Endodermal cell (in vitro differentiated cells): ENCODE measurements around the gene ADAMTS13. TPM values are rescaled to one million over a fixed set of nuclear protein-coding genes. Genes with fewer than 3 reads are reported as not detected.

Source experiments
- DNase-seq: peaks from one replicate; pipeline ENCODE4 v3.0.0-alpha.2; 2017
- H3K27ac ChIP-seq: 2 replicates; pipeline ENCODE4 v1.5.1; 2013; ENCODE audit warnings: mild to moderate bottlenecking, low read depth, low read length, moderate library complexity
- H3K27me3 ChIP-seq: 2 replicates; pipeline ENCODE4 v1.6.1; 2013; ENCODE audit warnings: mild to moderate bottlenecking, low read length, moderate library complexity; ENCODE audit not compliant: insufficient read depth, control insufficient read depth, poor library complexity, severe bottlenecking
- H3K36me3 ChIP-seq: 2 replicates; pipeline ENCODE4 v1.7.0; 2013; ENCODE audit warnings: mild to moderate bottlenecking, low read length, moderate library complexity; ENCODE audit not compliant: control insufficient read depth, insufficient read depth
- H3K4me1 ChIP-seq: one replicate; pipeline ENCODE4 v1.7.0; 2013; ENCODE audit warnings: low read length; ENCODE audit not compliant: control insufficient read depth, insufficient read depth
- H3K4me3 ChIP-seq: 2 replicates; pipeline ENCODE4 v1.5.1; 2013; ENCODE audit warnings: mild to moderate bottlenecking, low read length, moderate library complexity
- H3K9ac ChIP-seq: 2 replicates; pipeline ENCODE4 v1.6.1; 2013; ENCODE audit warnings: mild to moderate bottlenecking, low read length, moderate library complexity; ENCODE audit not compliant: poor library complexity, severe bottlenecking; ENCODE audit errors: extremely low read depth
- H3K9me3 ChIP-seq: 2 replicates; pipeline ENCODE4 v1.6.1; 2013; ENCODE audit warnings: mild to moderate bottlenecking, low read length, moderate library complexity; ENCODE audit not compliant: control insufficient read depth
- H3K27ac Mint-ChIP-seq: 2 replicates; pipeline ENCODE4 v1.8.0; 2020; ENCODE audit warnings: mixed read lengths
- H3K27me3 Mint-ChIP-seq: 2 replicates; pipeline ENCODE4 v1.8.0; 2021; ENCODE audit warnings: mild to moderate bottlenecking, mixed read lengths; ENCODE audit not compliant: insufficient read depth
- H3K36me3 Mint-ChIP-seq: 2 replicates; pipeline ENCODE4 v1.8.0; 2020; ENCODE audit warnings: low read depth, mixed read lengths
- H3K4me1 Mint-ChIP-seq: 2 replicates; pipeline ENCODE4 v1.8.0; 2020; ENCODE audit warnings: mixed read lengths
- H3K4me3 Mint-ChIP-seq: 2 replicates; pipeline ENCODE4 v1.8.0; 2020; ENCODE audit warnings: mild to moderate bottlenecking, moderate library complexity, mixed read lengths
- H3K9me3 Mint-ChIP-seq: 2 replicates; pipeline ENCODE4 v1.8.0; 2020; ENCODE audit warnings: mild to moderate bottlenecking, mixed read lengths
- CTCF ChIP-seq: fragments of 200-600 bp; sonication (generic); conservative IDR thresholded peaks from 2 replicates; pipeline ENCODE4 v1.5.0; 2021; ENCODE audit warnings: antibody characterized with exemption, mild to moderate bottlenecking
- WGBS, 2 experiments: methylation state at CpG; one replicate each; pipeline versions ENCODE4 v1.1.5 to v1.1.7; 2013; ENCODE audit warnings: missing lambda C conversion rate in 2 of 2, mixed read lengths in 1 of 2; ENCODE audit not compliant: insufficient coverage in 1 of 2, insufficient read length in 1 of 2; 5-methylcytosine and 5-hydroxymethylcytosine counted together
- total RNA-seq, 2 donors: library from RNA; stranded (reverse); fragmentation: NEBNext Ultra II Directional in 1 of 2; extraction: Animal tissue kit (Norgen Biotek cat#: 25700) in 1 of 2; gene quantifications; 2 replicates in 1 of 2; 3 replicates in 1 of 2; pipeline ENCODE4 v1.2.1, GENCODE V29; 2021

ADAMTS13 gene
- total RNA-seq, 2 donors from 2014 or later = 13.5 to 21.7 TPM

GRCh38 chr9:133393399-133393798 is 28.8 kb upstream of the ADAMTS13 start:
- H3K9me3 Mint-ChIP-seq = peaks cover 17% of the 10 kb centered on the region
- no peaks in the 10 kb centered on the region for H3K36me3 ChIP-seq
- H3K9me3 ChIP-seq = no peaks in the 10 kb centered on the region
- no peak overlapping the region for H3K4me3 ChIP-seq
- no peak overlapping the region for H3K9ac ChIP-seq
- no peaks in the 10 kb centered on the region for H3K36me3 Mint-ChIP-seq
- no peak overlapping the region for H3K27ac ChIP-seq
- WGBS, 2 experiments = 85 to 100% methylated on average over 3 of the region's 3 CpGs
- H3K27ac Mint-ChIP-seq = no peak overlapping the region
- H3K4me1 ChIP-seq = no peaks in the 10 kb centered on the region
- no peak for TF ChIP-seq CTCF
- no peak overlapping the region for H3K4me3 Mint-ChIP-seq
- no peaks in the 10 kb centered on the region for H3K27me3 ChIP-seq
- peaks cover 25% of the 10 kb centered on the region for H3K27me3 Mint-ChIP-seq
- H3K4me1 Mint-ChIP-seq = no peaks in the 10 kb centered on the region
- no peak for DNase-seq

- no peaks in the 10 kb centered on the region for H3K9me3 ChIP-seq
- Mint-ChIP-seq H3K9me3 (peaks cover 15% of the 10 kb centered on the region), H3K4me3 (no peak overlapping the region), H3K36me3 (no peaks in the 10 kb centered on the region), H3K27ac (no peak overlapping the region), H3K4me1 (no peaks in the 10 kb centered on the region), H3K27me3 (peaks cover 21% of the 10 kb centered on the region)
- DNase-seq = no peak
- H3K36me3 ChIP-seq = no peaks in the 10 kb centered on the region
- no peak overlapping the region for H3K9ac ChIP-seq
- no peak for TF ChIP-seq CTCF
- no peaks in the 10 kb centered on the region for H3K27me3 ChIP-seq
- H3K4me3 ChIP-seq = no peak overlapping the region
- no peaks in the 10 kb centered on the region for H3K4me1 ChIP-seq
- WGBS, 2 experiments = 60 to 74% methylated on average over 4 to 8 of the region's 8 CpGs
- H3K27ac ChIP-seq = no peak overlapping the region
These were observed 27.4 kb upstream of the ADAMTS13 start for GRCh38 chr9:133394687-133395271.

- WGBS, 2 experiments = 50 to 61% methylated on average over 8 to 14 of the region's 14 CpGs
- Mint-ChIP-seq H3K4me1 (no peaks in the 10 kb centered on the region), H3K27ac (no peak overlapping the region), H3K4me3 (no peak overlapping the region), H3K36me3 (no peaks in the 10 kb centered on the region), H3K27me3 (peaks cover 14% of the 10 kb centered on the region), H3K9me3 (peaks cover 3% of the 10 kb centered on the region)
- Histone ChIP-seq H3K4me1 (no peaks in the 10 kb centered on the region), H3K9ac (no peak overlapping the region), H3K27me3 (no peaks in the 10 kb centered on the region), H3K4me3 (no peak overlapping the region), H3K27ac (no peak overlapping the region), H3K36me3 (no peaks in the 10 kb centered on the region), H3K9me3 (no peaks in the 10 kb centered on the region)
- DNase-seq = peak; percentile 90
- TF ChIP-seq CTCF = peak; percentile 80
These were observed 25.2 kb upstream of the ADAMTS13 start for GRCh38 chr9:133396952-133397351.
